Loucy (cell line): ENCODE data around the gene ZNF292.

ENCODE experiments used
- H2AFZ ChIP-seq: fragments of 200-600 bp; sonication (generic); 2 replicates; pipeline ENCODE4 v1.6.0; 2016; ENCODE audit warnings: antibody characterized with exemption, mild to moderate bottlenecking, low read length, moderate library complexity
- H3F3A ChIP-seq: fragments of 200-600 bp; 2 replicates; pipeline ENCODE4 v1.6.0; 2016; ENCODE audit warnings: antibody characterized with exemption, low read depth, mild to moderate bottlenecking
- H3K27me3 ChIP-seq: fragments of 200-600 bp; sonication (generic); 2 replicates; pipeline ENCODE4 v1.6.1; 2014; ENCODE audit warnings: low read length, mild to moderate bottlenecking; ENCODE audit not compliant: insufficient read depth, poor library complexity, severe bottlenecking
- H3K36me3 ChIP-seq: fragments of 200-600 bp; sonication (generic); 2 replicates; pipeline ENCODE4 v1.6.1; 2016; ENCODE audit warnings: low read length; ENCODE audit not compliant: insufficient read depth
- H3K4me1 ChIP-seq: fragments of 200-600 bp; sonication (generic); 2 replicates; pipeline ENCODE4 v1.5.1; 2014; ENCODE audit warnings: low read length, mild to moderate bottlenecking; ENCODE audit not compliant: insufficient read depth, poor library complexity, severe bottlenecking
- H3K4me2 ChIP-seq: fragments of 200-600 bp; sonication (generic); 2 replicates; pipeline ENCODE4 v1.6.0; 2014; ENCODE audit warnings: antibody characterized with exemption, low read length, low read depth, mild to moderate bottlenecking; ENCODE audit not compliant: poor library complexity, severe bottlenecking
- H3K4me3 ChIP-seq: fragments of 200-600 bp; sonication (generic); 2 replicates; pipeline ENCODE4 v1.5.1; 2014; ENCODE audit warnings: low read length, mild to moderate bottlenecking, mixed read lengths; ENCODE audit not compliant: poor library complexity, severe bottlenecking
- H3K79me2 ChIP-seq: fragments of 200-600 bp; sonication (generic); 2 replicates; pipeline ENCODE4 v1.6.1; 2014; ENCODE audit warnings: low read length; ENCODE audit not compliant: insufficient read depth
- H3K9ac ChIP-seq: fragments of 200-600 bp; sonication (generic); 2 replicates; pipeline ENCODE4 v1.6.0; 2014; ENCODE audit warnings: mild to moderate bottlenecking, low read depth, low read length, moderate library complexity; ENCODE audit not compliant: poor library complexity, severe bottlenecking
- H3K9me2 ChIP-seq: fragments of 200-600 bp; sonication (generic); replicated peaks from 2 replicates; pipeline ENCODE4 v1.6.1; 2016; ENCODE audit warnings: low read depth, low read length, mixed read lengths
- H3K9me3 ChIP-seq: fragments of 200-600 bp; sonication (generic); 2 replicates; pipeline ENCODE4 v1.6.1; 2014; ENCODE audit warnings: mild to moderate bottlenecking, antibody characterized with exemption, low read length, low read depth; ENCODE audit not compliant: insufficient read depth
- H4K20me1 ChIP-seq: fragments of 200-600 bp; sonication (generic); 2 replicates; pipeline ENCODE4 v1.6.0; 2014; ENCODE audit warnings: antibody characterized with exemption, low read length, mild to moderate bottlenecking; ENCODE audit not compliant: insufficient read depth, poor library complexity, severe bottlenecking
- EZH2phosphoT487 ChIP-seq: fragments of 200-600 bp; IDR thresholded peaks from 2 replicates; pipeline ENCODE4 v1.6.1; 2018; ENCODE audit warnings: antibody characterized with exemption, mild to moderate bottlenecking, moderate library complexity, borderline replicate concordance
- TF ChIP-seq, protein P1 (sequence below): fragments of 200-600 bp; sonication (generic); conservative IDR thresholded peaks from 2 replicates; pipeline ENCODE4 v1.5.1; 2014; ENCODE audit warnings: mild to moderate bottlenecking, antibody characterized with exemption, low read length

Gene ZNF292

DNA sequence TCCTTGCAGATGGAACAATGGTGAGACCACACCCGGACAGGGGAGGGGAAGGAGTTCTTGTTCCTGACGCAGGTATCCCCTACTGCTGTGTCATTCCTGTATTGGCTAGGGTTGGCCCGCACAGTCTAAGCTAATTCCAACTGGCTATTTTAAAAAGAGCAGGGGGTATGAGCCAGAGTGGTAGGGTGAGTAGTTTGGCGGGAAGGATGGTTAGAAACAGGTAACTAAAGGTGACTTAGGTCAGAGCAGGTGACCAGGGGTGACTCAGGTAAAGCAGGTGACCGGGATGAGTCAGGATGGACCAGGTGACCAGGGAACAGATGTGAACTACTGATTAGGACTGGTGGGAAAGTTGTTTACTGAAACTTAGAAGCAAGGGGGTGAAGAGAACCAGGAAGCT lies 58.0 kb downstream of the ZNF292 start:
- Histone ChIP-seq H2AFZ (no peak overlapping the region), H3K9me2 (no peaks in the 10 kb centered on the region), H3K4me2 (no peak overlapping the region), H3K4me1 (peaks cover 4% of the 10 kb centered on the region), H3K9ac (no peak overlapping the region), H4K20me1 (peaks cover 98% of the 10 kb centered on the region), H3F3A (no peaks in the 10 kb centered on the region), H3K79me2 (peaks cover 97% of the 10 kb centered on the region), H3K4me3 (no peak overlapping the region), H3K36me3 (peaks cover 65% of the 10 kb centered on the region), H3K9me3 (no peaks in the 10 kb centered on the region), H3K27me3 (no peaks in the 10 kb centered on the region)
- TF ChIP-seq EZH2phosphoT487, result no peak
- TF ChIP-seq, protein P1, sequence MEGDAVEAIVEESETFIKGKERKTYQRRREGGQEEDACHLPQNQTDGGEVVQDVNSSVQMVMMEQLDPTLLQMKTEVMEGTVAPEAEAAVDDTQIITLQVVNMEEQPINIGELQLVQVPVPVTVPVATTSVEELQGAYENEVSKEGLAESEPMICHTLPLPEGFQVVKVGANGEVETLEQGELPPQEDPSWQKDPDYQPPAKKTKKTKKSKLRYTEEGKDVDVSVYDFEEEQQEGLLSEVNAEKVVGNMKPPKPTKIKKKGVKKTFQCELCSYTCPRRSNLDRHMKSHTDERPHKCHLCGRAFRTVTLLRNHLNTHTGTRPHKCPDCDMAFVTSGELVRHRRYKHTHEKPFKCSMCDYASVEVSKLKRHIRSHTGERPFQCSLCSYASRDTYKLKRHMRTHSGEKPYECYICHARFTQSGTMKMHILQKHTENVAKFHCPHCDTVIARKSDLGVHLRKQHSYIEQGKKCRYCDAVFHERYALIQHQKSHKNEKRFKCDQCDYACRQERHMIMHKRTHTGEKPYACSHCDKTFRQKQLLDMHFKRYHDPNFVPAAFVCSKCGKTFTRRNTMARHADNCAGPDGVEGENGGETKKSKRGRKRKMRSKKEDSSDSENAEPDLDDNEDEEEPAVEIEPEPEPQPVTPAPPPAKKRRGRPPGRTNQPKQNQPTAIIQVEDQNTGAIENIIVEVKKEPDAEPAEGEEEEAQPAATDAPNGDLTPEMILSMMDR, result no peak

DNA sequence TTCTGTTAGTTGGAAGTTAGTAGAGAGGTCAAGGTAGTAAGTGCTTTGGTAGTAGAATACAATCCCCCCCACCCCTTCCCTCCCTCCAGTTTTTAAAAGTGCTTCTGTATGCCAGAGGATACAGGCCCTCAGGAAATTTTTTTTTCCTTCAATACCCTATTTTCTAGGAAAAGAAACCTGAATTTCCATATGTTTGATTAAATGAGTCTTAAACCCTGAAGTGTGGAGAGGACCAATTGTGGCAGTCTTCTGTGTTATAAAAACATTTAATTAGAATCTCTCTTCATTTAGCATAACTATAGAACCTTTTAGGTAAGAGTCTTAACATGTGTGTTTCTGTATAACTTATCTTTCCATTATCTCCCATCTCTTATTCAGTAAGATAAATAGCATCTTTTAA lies 59.5 kb downstream of the ZNF292 start:
- Histone ChIP-seq H2AFZ (no peak overlapping the region), H3K79me2 (peaks cover 82% of the 10 kb centered on the region), H3K4me1 (peaks cover 4% of the 10 kb centered on the region), H3K4me2 (no peak overlapping the region), H3K9ac (no peak overlapping the region), H3K27me3 (no peaks in the 10 kb centered on the region), H3K9me2 (no peaks in the 10 kb centered on the region), H3K9me3 (no peaks in the 10 kb centered on the region), H4K20me1 (peaks cover 94% of the 10 kb centered on the region), H3K4me3 (no peak overlapping the region), H3K36me3 (peaks cover 77% of the 10 kb centered on the region), H3F3A (no peaks in the 10 kb centered on the region)
- TF ChIP-seq, protein P1, result no peak
- no peak for TF ChIP-seq EZH2phosphoT487

DNA sequence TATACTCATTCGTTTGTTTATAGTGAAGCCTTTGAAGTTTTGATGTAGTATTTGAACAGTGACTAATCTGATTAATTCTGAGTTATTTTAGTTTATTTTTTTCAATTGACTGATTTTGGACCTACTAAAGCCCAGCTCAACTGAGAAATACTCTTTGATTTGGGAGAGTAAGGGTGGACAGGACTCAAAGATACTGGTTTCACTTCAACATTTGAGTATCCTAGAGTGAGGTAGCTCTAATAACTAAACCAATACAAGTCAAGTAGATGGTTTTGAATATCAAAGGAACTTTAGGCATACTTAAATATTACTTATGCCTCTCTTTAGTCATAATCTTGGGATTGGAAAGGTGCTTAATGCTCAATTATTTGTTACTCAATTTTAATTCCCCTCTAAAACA lies 65.6 kb downstream of the ZNF292 start:
- no peak overlapping the region for H3K4me2 ChIP-seq
- no peak overlapping the region for H3K9ac ChIP-seq
- no peaks in the 10 kb centered on the region for H3K9me3 ChIP-seq
- H4K20me1 ChIP-seq, result peaks cover 51% of the 10 kb centered on the region
- no peaks in the 10 kb centered on the region for H3K27me3 ChIP-seq
- H3K79me2 ChIP-seq, result peaks cover 26% of the 10 kb centered on the region
- H3K4me1 ChIP-seq, result no peaks in the 10 kb centered on the region
- no peak overlapping the region for H3K4me3 ChIP-seq
- no peaks in the 10 kb centered on the region for H3K9me2 ChIP-seq
- H3F3A ChIP-seq, result no peaks in the 10 kb centered on the region
- H2AFZ ChIP-seq, result no peak overlapping the region
- TF ChIP-seq EZH2phosphoT487, result no peak
- TF ChIP-seq, protein P1, result no peak
- peaks cover 98% of the 10 kb centered on the region for H3K36me3 ChIP-seq
